Astrocyte (in vitro differentiated cells and primary cell): Measurements from ENCODE around the gene IFT52. TPM values are rescaled to one million over a fixed set of nuclear protein-coding genes. Genes with fewer than 3 reads are reported as not detected.

Experiments
- DNase-seq: peaks from one replicate; pipeline ENCODE4 v3.0.0-alpha.2; 2010; ENCODE audit warnings: low read depth
- FAIRE-seq: peaks from 2 replicates; lab custom pipeline; 2011; peaks lifted over from hg19 to GRCh38; lab: Jason Lieb, UNC
- H2AFZ ChIP-seq: 2 replicates; pipeline ENCODE4 v1.6.0; 2012; ENCODE audit warnings: low read depth, low read length, inconsistent platforms
- H3K27ac ChIP-seq: 2 replicates; pipeline ENCODE4 v1.5.1; 2011; ENCODE audit warnings: low read depth, low read length, inconsistent platforms
- H3K27me3 ChIP-seq: 2 replicates; pipeline ENCODE4 v1.6.0; 2011; ENCODE audit warnings: low read length, inconsistent platforms; ENCODE audit not compliant: insufficient read depth
- H3K36me3 ChIP-seq: 2 replicates; pipeline ENCODE4 v1.5.1; 2011; ENCODE audit warnings: low read length, inconsistent platforms; ENCODE audit not compliant: insufficient read depth
- H3K4me1 ChIP-seq: 2 replicates; pipeline ENCODE4 v1.5.1; 2011; ENCODE audit warnings: low read length, inconsistent platforms; ENCODE audit not compliant: insufficient read depth
- H3K4me2 ChIP-seq: 2 replicates; pipeline ENCODE4 v1.6.0; 2012; ENCODE audit warnings: low read length, inconsistent platforms
- H3K4me3 ChIP-seq: 2 replicates; pipeline ENCODE4 v1.5.1; 2011; ENCODE audit warnings: low read depth, mild to moderate bottlenecking, low read length, inconsistent platforms; ENCODE audit not compliant: insufficient read depth
- H3K79me2 ChIP-seq: 2 replicates; pipeline ENCODE4 v1.6.0; 2012; ENCODE audit warnings: mild to moderate bottlenecking, low read length, inconsistent platforms; ENCODE audit not compliant: insufficient read depth
- H3K9ac ChIP-seq: 2 replicates; pipeline ENCODE4 v1.6.0; 2012; ENCODE audit warnings: mild to moderate bottlenecking, low read length, inconsistent platforms
- H3K9me3 ChIP-seq: 2 replicates; pipeline ENCODE4 v1.5.1; 2012; ENCODE audit warnings: low read depth, mild to moderate bottlenecking, low read length, inconsistent platforms; ENCODE audit not compliant: insufficient read depth
- H4K20me1 ChIP-seq: 2 replicates; pipeline ENCODE4 v1.6.0; 2012; ENCODE audit warnings: low read length, inconsistent platforms; ENCODE audit not compliant: insufficient read depth
- H3K27ac Mint-ChIP-seq: one replicate; pipeline ENCODE4 v1.8.0; 2021; ENCODE audit warnings: mild to moderate bottlenecking, mixed read lengths; ENCODE audit not compliant: unreplicated experiment
- H3K27me3 Mint-ChIP-seq: one replicate; pipeline ENCODE4 v1.8.0; 2021; ENCODE audit warnings: low read depth, mixed read lengths; ENCODE audit not compliant: unreplicated experiment
- H3K36me3 Mint-ChIP-seq: one replicate; pipeline ENCODE4 v1.8.0; 2021; ENCODE audit warnings: low read depth, mixed read lengths; ENCODE audit not compliant: unreplicated experiment
- H3K4me1 Mint-ChIP-seq: one replicate; pipeline ENCODE4 v1.8.0; 2021; ENCODE audit warnings: low read depth, mixed read lengths; ENCODE audit not compliant: unreplicated experiment
- H3K4me3 Mint-ChIP-seq: one replicate; pipeline ENCODE4 v1.8.0; 2021; ENCODE audit warnings: mild to moderate bottlenecking, moderate library complexity, mixed read lengths; ENCODE audit not compliant: unreplicated experiment
- H3K9me3 Mint-ChIP-seq: one replicate; pipeline ENCODE4 v1.8.0; 2021; ENCODE audit warnings: mild to moderate bottlenecking, mixed read lengths; ENCODE audit not compliant: unreplicated experiment
- CTCF ChIP-seq: IDR thresholded peaks from 2 replicates; pipeline ENCODE4 v1.5.1; 2011; ENCODE audit warnings: low read depth, mild to moderate bottlenecking, inconsistent platforms, low read length, moderate library complexity; ENCODE audit not compliant: insufficient read depth
- EZH2 ChIP-seq: IDR thresholded peaks from 2 replicates; pipeline ENCODE4 v1.6.1; 2012; ENCODE audit warnings: mild to moderate bottlenecking, low read length, inconsistent platforms; ENCODE audit not compliant: insufficient read depth
- total RNA-seq: library from RNA; stranded (reverse); gene quantifications from 2 replicates; pipeline ENCODE4 v1.2.1, GENCODE V29; 2021

IFT52 gene
- total RNA-seq, 1 donor from 2014 or later: 27.0 TPM

- no peaks in the 10 kb centered on the region for H3K27me3 ChIP-seq
- no peaks in the 10 kb centered on the region for H3K4me1 Mint-ChIP-seq
- H3K27me3 Mint-ChIP-seq: no peaks in the 10 kb centered on the region
- no peak overlapping the region for H3K27ac Mint-ChIP-seq
- DNase-seq: no peak
- no peaks in the 10 kb centered on the region for H3K36me3 ChIP-seq
- H3K4me3 ChIP-seq: no peak overlapping the region
- no peak for FAIRE-seq
- no peak overlapping the region for H3K4me3 Mint-ChIP-seq
- H3K79me2 ChIP-seq: no peaks in the 10 kb centered on the region
- no peak overlapping the region for H3K4me2 ChIP-seq
- H3K9me3 Mint-ChIP-seq: peaks cover 8% of the 10 kb centered on the region
- peaks cover 3% of the 10 kb centered on the region for H3K9me3 ChIP-seq
- no peak overlapping the region for H3K27ac ChIP-seq
- H4K20me1 ChIP-seq: no peaks in the 10 kb centered on the region
- TF ChIP-seq EZH2 (no peak), CTCF (no peak)
- H3K9ac ChIP-seq: no peak overlapping the region
- no peaks in the 10 kb centered on the region for H3K4me1 ChIP-seq
- H2AFZ ChIP-seq: no peak overlapping the region
- H3K36me3 Mint-ChIP-seq: peaks cover 25% of the 10 kb centered on the region
Measured at GRCh38 chr20:43549416-43550065, 41.2 kb upstream of the IFT52 start.

GRCh38 chr20:43550456-43550855, 40.3 kb upstream of the IFT52 start:
- H3K27ac Mint-ChIP-seq: no peak overlapping the region
- no peak overlapping the region for H3K4me2 ChIP-seq
- peaks cover 8% of the 10 kb centered on the region for H3K9me3 Mint-ChIP-seq

More at GRCh38 chr20:43550456-43550855, 40.3 kb upstream of the IFT52 start:
- Mint-ChIP-seq H3K36me3 (peaks cover 25% of the 10 kb centered on the region), H3K27me3 (no peaks in the 10 kb centered on the region), H3K4me3 (no peak overlapping the region), H3K4me1 (no peaks in the 10 kb centered on the region)
- Histone ChIP-seq H3K36me3 (no peaks in the 10 kb centered on the region), H3K9me3 (peaks cover 3% of the 10 kb centered on the region), H2AFZ (no peak overlapping the region), H3K4me1 (no peaks in the 10 kb centered on the region), H3K79me2 (no peaks in the 10 kb centered on the region), H3K27me3 (no peaks in the 10 kb centered on the region), H3K4me3 (no peak overlapping the region), H4K20me1 (no peaks in the 10 kb centered on the region), H3K27ac (no peak overlapping the region), H3K9ac (no peak overlapping the region)
- DNase-seq (no peak), FAIRE-seq (no peak)
- TF ChIP-seq EZH2: no peak
- TF ChIP-seq CTCF: no peak
